Loucy (cell line): ENCODE measurements around the gene PTPRT.

Experiments used
- H2AFZ ChIP-seq: fragments of 200-600 bp; sonication (generic); 2 replicates; pipeline ENCODE4 v1.6.0; 2016; ENCODE audit warnings: antibody characterized with exemption, mild to moderate bottlenecking, low read length, moderate library complexity
- H3F3A ChIP-seq: fragments of 200-600 bp; 2 replicates; pipeline ENCODE4 v1.6.0; 2016; ENCODE audit warnings: antibody characterized with exemption, low read depth, mild to moderate bottlenecking
- H3K27me3 ChIP-seq: fragments of 200-600 bp; sonication (generic); 2 replicates; pipeline ENCODE4 v1.6.1; 2014; ENCODE audit warnings: low read length, mild to moderate bottlenecking; ENCODE audit not compliant: insufficient read depth, poor library complexity, severe bottlenecking
- H3K36me3 ChIP-seq: fragments of 200-600 bp; sonication (generic); 2 replicates; pipeline ENCODE4 v1.6.1; 2016; ENCODE audit warnings: low read length; ENCODE audit not compliant: insufficient read depth
- H3K4me1 ChIP-seq: fragments of 200-600 bp; sonication (generic); 2 replicates; pipeline ENCODE4 v1.5.1; 2014; ENCODE audit warnings: low read length, mild to moderate bottlenecking; ENCODE audit not compliant: insufficient read depth, poor library complexity, severe bottlenecking
- H3K4me2 ChIP-seq: fragments of 200-600 bp; sonication (generic); 2 replicates; pipeline ENCODE4 v1.6.0; 2014; ENCODE audit warnings: antibody characterized with exemption, low read length, low read depth, mild to moderate bottlenecking; ENCODE audit not compliant: poor library complexity, severe bottlenecking
- H3K4me3 ChIP-seq: fragments of 200-600 bp; sonication (generic); 2 replicates; pipeline ENCODE4 v1.5.1; 2014; ENCODE audit warnings: low read length, mild to moderate bottlenecking, mixed read lengths; ENCODE audit not compliant: poor library complexity, severe bottlenecking
- H3K79me2 ChIP-seq: fragments of 200-600 bp; sonication (generic); 2 replicates; pipeline ENCODE4 v1.6.1; 2014; ENCODE audit warnings: low read length; ENCODE audit not compliant: insufficient read depth
- H3K9ac ChIP-seq: fragments of 200-600 bp; sonication (generic); 2 replicates; pipeline ENCODE4 v1.6.0; 2014; ENCODE audit warnings: mild to moderate bottlenecking, low read depth, low read length, moderate library complexity; ENCODE audit not compliant: poor library complexity, severe bottlenecking
- H3K9me2 ChIP-seq: fragments of 200-600 bp; sonication (generic); replicated peaks from 2 replicates; pipeline ENCODE4 v1.6.1; 2016; ENCODE audit warnings: low read depth, low read length, mixed read lengths
- H3K9me3 ChIP-seq: fragments of 200-600 bp; sonication (generic); 2 replicates; pipeline ENCODE4 v1.6.1; 2014; ENCODE audit warnings: mild to moderate bottlenecking, antibody characterized with exemption, low read length, low read depth; ENCODE audit not compliant: insufficient read depth
- H4K20me1 ChIP-seq: fragments of 200-600 bp; sonication (generic); 2 replicates; pipeline ENCODE4 v1.6.0; 2014; ENCODE audit warnings: antibody characterized with exemption, low read length, mild to moderate bottlenecking; ENCODE audit not compliant: insufficient read depth, poor library complexity, severe bottlenecking
- CTCF ChIP-seq: fragments of 200-600 bp; sonication (generic); conservative IDR thresholded peaks from 2 replicates; pipeline ENCODE4 v1.5.1; 2014; ENCODE audit warnings: mild to moderate bottlenecking, antibody characterized with exemption, low read length
- EZH2phosphoT487 ChIP-seq: fragments of 200-600 bp; IDR thresholded peaks from 2 replicates; pipeline ENCODE4 v1.6.1; 2018; ENCODE audit warnings: antibody characterized with exemption, mild to moderate bottlenecking, moderate library complexity, borderline replicate concordance

Gene PTPRT

GRCh38 chr20:42152575-42152974 lies 1037.1 kb downstream of the PTPRT start:
- TF ChIP-seq CTCF (no peak), EZH2phosphoT487 (no peak)
- Histone ChIP-seq H3K27me3 (no peaks in the 10 kb centered on the region), H3K36me3 (no peaks in the 10 kb centered on the region), H3K9ac (no peak overlapping the region), H4K20me1 (no peaks in the 10 kb centered on the region), H2AFZ (no peak overlapping the region), H3K4me1 (no peaks in the 10 kb centered on the region), H3K79me2 (no peaks in the 10 kb centered on the region), H3K4me2 (no peak overlapping the region), H3K4me3 (no peak overlapping the region), H3K9me3 (no peaks in the 10 kb centered on the region), H3F3A (no peaks in the 10 kb centered on the region), H3K9me2 (no peaks in the 10 kb centered on the region)

GRCh38 chr20:42150230-42150629 lies 1039.5 kb downstream of the PTPRT start:
- TF ChIP-seq EZH2phosphoT487: no peak
- no peak for TF ChIP-seq CTCF
- Histone ChIP-seq H4K20me1 (no peaks in the 10 kb centered on the region), H2AFZ (no peak overlapping the region), H3K4me2 (no peak overlapping the region), H3K9me3 (no peaks in the 10 kb centered on the region), H3F3A (no peaks in the 10 kb centered on the region), H3K9ac (no peak overlapping the region), H3K36me3 (no peaks in the 10 kb centered on the region), H3K4me1 (no peaks in the 10 kb centered on the region), H3K79me2 (no peaks in the 10 kb centered on the region), H3K27me3 (no peaks in the 10 kb centered on the region), H3K9me2 (no peaks in the 10 kb centered on the region), H3K4me3 (no peak overlapping the region)

- Histone ChIP-seq H3K36me3 (no peaks in the 10 kb centered on the region), H3K9ac (no peak overlapping the region), H3K9me2 (no peaks in the 10 kb centered on the region), H3K27me3 (no peaks in the 10 kb centered on the region), H3K79me2 (no peaks in the 10 kb centered on the region), H2AFZ (no peak overlapping the region), H3K9me3 (no peaks in the 10 kb centered on the region), H4K20me1 (no peaks in the 10 kb centered on the region), H3K4me3 (no peak overlapping the region), H3F3A (no peaks in the 10 kb centered on the region), H3K4me1 (no peaks in the 10 kb centered on the region), H3K4me2 (no peak overlapping the region)
- TF ChIP-seq CTCF: no peak
- TF ChIP-seq EZH2phosphoT487: no peak
Observed at GRCh38 chr20:42138729-42139128, 1051.0 kb downstream of the PTPRT start.
